Raji (cell line): Measurements from ENCODE around the gene SPOCD1.

Experiments
- POLR2A ChIP-seq: IDR thresholded peaks from 2 replicates; pipeline ENCODE4 v1.6.1; 2011; ENCODE audit warnings: low read depth, low read length, control low read depth; ENCODE audit not compliant: insufficient read depth

SPOCD1 gene

DNA sequence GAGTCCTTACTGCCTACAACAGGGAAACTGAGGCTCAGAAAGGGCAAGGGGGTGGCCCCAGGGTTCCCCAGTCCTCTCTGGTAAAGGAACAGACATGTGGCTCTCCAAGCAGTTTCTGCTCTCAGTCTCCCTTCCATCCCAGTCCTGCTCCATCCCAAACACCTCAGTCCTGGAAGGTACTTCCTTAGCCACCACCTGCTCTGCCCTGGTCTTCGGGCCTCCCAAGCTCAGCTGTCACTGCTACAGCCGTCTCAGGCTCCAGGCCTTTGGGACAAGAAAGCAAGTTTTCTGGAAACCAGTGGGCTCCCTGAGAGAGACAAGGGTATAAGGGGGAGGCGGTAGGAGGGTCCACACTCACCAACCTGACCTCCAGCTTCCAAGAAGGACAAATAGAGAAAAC lies 28.6 kb downstream of the SPOCD1 start:
- no peak for TF ChIP-seq POLR2A

DNA sequence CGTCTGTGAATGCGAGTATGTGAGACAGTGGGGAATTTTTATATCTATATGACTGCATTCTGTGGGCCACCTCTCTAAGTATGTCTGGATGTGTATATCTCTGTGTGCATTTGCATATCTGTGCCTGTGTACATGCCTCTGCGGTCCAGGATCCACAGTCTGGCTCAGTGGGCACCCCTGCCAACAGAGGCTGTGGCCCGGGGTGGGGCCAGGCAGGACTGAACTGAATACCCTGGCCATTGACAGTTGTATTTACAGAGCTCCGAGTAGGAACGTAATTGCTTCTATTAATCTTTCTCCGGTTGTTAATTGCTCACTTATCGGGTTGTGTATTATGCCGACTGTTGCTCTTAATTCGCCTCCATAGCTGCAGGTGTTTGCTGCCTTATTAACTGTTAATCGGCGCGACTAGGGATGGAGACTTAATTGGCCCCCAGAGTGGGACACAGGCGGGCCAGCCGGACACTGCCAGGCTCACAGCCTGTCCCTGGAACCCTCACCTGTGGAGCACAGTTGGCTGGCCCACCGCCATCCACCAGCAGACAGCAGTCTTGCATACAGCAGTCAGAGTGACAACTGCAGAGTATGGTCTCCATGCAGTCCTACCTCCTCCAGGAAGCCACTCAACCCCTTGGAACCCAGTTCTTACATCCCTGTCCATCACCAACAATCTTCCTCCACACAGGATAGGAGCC lies 29.3 kb downstream of the SPOCD1 start:
- TF ChIP-seq POLR2A = no peak

DNA sequence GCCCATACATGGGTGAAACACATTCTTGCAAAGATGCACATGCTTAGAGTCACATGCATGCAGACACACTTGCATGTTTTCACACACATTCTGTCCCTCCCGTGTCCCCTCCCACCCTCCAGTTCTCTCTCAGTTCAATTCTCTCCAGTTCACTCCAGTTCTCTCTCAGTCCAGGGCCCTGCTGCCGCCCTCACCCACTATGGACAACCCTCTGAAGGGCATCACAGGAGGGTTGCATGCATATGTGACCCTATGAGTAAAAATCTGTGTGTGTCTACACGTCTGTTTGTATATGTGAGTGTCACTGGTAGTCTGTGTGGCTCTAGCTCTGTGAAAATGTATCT lies 29.9 kb downstream of the SPOCD1 start:
- TF ChIP-seq POLR2A = no peak

DNA sequence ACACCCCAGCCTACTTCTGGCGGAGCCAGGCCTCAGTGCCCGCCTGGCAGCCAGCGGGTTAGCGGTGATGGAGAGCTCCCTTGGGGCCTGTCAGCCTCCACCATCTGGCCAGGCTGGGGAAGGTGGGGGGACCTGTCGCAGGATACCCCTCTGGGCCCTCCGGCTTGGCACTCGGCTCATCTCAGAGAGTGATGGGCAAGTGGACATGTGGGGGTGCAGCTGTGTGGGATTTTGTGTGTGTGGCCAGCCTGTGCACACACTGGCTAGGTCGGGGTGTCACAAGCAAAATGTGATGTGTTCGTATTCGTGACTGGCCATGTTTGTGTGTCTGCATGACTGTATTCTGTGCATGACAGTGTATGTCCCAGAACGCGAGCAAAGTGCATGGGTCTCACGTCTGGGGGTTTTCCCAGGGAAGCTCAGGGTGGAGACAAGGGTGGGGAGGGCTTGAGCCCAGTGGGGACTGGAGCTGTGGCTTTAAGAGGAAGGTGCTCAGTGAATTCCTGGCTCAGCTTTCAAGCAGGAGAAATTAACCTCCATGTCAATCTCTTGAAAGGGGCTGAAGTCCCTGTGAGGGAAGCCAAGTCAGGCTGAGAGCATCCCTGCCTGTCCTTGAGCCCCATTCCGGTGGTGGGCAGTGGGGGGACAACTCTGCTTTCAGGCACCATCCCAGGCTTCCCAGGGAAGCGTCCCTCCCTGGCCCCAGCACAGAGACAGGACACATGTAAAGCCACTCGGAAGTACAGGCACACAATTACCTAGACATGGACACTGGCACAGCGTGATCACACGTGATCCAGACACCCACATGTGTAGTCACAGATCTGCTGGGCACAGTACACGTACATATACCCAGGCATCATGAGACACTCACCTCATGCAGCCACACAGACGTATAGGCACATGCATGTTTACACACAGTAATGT lies 30.5 kb downstream of the SPOCD1 start:
- TF ChIP-seq POLR2A = no peak

DNA sequence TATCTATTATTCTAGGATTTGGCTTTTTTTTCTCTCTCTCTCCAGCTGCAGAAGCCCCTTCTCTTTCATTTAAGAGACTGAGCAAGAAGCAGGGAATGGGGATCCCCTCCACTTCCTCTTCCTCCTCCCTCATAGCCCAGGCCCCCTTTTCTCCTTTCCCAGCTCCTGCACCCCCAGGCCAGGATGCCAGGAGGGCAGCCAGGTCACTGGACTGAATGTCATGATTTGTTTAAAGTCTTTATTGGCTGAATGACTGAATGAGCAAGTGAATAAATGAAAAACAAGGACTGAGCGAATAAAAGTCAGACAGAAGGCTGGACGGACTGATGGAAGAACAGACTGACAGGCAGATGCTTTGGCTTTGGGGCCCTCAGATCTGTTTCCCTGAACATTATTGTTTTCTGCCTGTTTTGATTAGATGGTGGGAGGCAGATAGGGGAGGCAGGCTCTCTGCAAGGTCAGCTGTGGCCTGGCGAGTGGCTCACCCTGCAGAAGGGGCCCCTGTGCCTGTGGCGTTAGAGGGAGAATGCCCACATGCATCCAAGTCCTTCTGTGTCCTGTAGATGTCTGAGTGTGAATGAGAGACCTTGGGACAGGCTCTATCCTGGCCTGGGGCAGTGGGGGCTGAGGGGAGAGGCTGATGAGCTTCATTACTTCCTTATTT lies 31.3 kb downstream of the SPOCD1 start:
- no peak for TF ChIP-seq POLR2A

DNA sequence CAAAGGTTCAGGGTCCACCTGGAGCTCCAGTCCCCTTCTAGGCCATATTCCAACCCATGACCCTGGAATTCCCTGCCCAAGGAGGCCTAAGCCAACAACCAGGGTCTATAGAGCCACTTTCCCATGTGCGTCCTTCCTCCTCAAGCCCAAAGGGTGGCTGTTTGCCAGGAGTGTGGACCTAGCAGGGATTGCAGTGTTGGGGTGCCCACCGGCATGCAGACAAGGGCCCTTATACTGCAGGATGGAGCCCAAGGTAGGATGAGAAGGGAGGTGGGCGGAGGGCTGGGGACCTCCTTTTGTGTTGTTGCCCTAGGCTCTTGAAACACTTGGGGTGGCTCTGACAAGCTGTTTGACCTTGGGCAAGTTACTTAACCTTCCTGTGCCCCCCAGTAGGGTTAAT lies 32.0 kb downstream of the SPOCD1 start:
- TF ChIP-seq POLR2A = no peak

DNA sequence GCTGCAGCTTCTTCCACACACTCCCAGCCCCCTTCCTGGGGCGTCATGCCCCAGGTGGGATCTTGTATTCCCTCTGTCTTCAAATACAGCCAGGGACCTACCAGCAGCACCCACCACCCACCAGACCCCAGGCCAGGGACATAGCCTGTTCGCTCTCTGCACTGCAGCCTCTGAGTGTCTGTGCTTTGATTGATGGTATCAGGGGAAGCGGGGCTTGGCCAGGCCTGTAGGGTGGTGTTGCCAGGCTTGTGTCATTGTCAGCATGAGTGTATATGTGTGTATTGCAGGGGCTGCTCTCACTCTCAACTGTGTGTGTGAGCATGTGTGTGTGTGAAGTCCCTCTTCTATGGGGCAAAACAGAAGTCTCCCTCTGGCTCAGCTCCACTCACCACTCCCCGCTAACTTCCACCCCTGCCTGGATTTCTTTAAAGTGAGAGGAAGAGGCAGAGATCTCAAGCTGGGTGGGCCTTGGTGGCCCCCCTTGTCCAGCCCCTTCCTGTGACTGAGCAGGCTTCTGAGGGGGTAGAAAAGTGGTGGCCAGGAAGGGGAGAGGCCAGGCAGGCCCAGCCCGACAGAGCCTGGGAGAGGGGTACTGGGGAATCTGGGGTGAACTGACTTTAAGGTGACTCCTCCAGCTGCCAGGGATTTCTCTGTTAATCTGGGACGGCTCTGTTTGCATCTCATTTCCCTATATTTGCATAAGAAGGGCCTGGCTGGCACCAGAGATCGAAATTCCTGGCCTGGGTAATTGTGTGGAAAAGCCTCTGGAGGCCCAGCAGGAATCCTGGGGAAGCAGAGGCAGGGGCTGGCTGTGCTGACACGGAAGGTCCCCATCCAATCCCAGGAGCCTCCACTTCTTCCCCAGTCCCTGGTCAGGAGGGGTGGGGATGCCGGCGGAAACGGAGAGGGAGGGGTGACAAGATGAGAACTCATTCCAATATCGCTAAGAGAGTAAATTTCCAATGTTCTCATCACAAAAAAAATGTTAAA lies 33.1 kb downstream of the SPOCD1 start:
- TF ChIP-seq POLR2A = no peak

DNA sequence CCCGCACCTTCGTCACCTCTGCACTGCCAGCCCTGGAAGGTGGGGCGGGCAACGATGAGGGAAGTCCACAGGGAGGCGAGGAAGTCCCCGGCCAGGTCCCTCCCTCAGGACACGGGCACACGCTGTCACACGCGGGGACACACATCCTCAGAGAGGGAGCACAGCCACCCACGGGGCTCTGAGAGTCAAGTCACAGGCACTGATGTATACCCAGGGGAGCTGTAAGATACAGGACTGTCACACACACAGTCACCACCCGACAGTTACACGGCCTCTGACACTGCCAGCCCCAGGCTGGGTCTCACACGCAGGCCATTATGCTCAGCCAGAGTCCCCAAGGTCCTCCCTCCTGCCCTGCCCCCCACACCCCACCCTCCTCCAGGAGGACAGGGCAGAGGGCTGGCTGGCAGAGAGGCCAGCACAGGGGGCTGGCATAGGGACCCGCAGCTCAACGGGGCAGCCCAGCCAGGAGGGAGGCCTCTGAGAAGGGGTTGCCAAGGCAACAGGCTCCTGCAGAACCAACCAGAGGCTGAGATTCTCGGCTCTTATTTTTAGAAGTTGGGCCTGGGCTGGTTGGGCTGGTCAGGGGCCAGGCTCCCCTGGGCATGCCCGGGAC lies 34.0 kb downstream of the SPOCD1 start:
- TF ChIP-seq POLR2A = no peak

DNA sequence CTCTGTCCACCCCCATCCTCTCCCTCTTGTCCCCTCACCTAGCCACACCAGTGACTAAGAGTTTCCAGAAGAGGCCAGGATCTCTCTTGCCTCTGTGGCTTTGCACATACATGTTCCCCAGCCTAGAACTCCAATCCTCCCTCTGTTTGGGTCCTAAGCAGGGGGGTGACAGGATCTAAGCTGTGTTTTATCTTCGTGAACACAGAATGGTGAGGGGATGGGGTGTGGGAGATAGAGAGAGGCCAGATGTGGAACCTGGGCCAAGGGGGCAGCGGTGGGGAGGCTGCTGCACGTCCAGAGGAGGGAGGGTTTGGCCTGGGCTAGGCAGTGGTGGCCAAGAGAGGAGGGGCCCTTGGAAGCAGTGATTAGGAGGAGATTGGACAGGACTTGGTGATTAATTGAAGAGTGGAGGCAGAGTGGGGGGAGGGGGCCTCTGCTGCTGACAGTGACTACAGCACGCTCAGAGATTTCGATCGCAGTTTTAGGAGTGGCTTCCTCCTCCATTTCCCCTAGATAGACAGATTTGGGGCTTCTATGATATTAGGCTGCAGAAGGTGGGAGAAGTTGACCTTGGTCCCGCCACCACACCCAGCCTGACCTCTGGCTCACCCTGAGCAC lies 34.6 kb downstream of the SPOCD1 start:
- TF ChIP-seq POLR2A = no peak

DNA sequence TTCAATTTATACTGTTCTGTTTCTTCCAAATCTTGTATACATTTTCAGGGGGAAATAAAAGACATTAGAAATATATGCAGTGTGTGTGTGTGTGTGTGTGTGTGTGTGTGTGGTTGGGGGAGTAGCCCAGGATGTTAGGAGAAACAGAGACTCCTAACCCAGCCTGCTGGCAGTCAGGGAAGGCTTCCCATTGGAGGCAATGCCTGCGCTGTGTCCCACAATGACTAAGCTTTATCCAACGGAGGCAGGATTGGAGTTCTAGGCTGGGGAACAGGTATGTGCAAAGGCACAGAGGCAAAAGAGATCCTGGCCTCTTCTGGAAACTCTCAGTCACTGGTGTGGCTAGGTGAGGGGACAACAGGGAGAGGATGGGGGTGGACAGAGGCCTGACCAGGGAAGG lies 35.2 kb downstream of the SPOCD1 start:
- no peak for TF ChIP-seq POLR2A

DNA sequence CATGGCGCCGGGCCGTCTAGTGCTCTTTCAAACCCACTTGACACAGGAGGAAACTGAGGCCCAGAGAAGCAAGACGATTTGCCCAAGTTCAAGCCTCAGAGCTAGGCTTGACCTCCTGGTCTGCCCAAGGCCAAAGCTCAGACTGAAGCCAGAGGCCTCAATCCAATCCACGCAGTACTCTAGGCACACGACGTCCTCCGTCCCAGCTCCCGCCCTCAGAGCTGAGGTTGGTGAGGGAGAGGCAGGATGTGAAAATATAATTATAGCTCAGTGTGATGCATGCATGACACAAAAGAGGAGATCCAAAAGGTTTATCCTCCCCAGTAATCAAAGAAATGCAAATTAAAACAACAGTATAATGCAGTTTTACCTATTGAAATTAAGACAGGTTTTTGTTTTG lies 36.1 kb downstream of the SPOCD1 start:
- no peak for TF ChIP-seq POLR2A

DNA sequence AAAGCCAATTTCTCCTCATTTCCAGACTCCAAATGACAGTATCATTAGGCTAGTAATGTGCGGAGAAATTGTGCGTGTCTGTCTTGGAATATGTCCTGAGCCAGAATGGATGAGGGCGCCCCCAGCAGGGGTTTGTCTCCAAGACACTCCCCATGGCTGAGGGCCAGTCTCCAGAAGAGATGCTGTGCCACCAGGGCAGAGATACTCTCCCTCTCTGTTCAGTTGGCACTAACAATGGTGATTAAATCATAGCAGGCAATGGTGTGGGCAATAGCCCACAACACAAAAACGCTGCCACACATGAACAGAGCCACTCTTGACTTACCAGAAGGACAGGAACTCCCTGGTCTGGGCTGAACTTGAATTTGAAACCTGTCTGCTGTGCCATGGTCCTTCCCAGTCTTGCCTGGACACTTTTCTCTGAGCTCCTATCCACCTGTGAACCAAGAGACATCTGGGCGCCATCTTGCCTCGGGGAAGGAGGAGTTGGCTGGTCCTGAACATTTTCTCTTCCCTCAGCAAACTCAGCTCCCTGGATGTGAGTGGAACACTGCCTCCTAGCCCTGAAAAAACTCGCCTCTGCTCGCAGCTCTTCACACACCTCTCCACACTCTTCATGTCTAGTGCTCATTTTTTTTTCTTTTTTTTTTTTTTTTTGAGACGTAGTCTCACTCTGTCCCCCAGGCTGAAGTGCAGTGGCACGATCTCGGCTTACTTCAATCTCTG lies 36.9 kb downstream of the SPOCD1 start:
- no peak for TF ChIP-seq POLR2A

DNA sequence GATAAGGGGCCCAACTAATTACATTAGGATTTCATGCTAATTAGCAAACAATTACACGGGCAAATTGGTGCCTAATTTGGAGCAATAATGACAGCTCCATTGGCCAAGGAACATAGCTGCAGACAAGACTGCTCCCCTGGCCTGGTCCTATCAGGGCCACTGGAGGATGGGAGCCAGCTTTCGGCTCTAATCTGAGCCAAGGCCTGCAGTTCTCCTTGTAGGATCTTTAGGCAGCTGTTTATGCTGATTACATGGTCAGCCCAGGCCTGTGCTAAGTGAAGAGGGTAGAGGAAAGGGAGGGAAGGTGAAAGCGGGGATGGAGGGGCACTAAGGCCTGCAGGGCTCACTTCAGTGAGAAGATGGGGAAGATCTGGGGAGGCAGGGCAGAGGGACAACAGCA lies 39.3 kb downstream of the SPOCD1 start:
- no peak for TF ChIP-seq POLR2A
